Urothelium cell line (cell line): ENCODE measurements around the gene CCDC57.
"Not testable (repeated sequence)": the region's sequence is repeated elsewhere in the genome, so short reads cannot be mapped to it uniquely, and the experiment has no call there.

ENCODE experiments used
- DNase-seq: peaks from one replicate; pipeline ENCODE4 v3.0.0; 2011; ENCODE audit warnings: low spot score, mixed read lengths
- FAIRE-seq: peaks from 2 replicates; lab custom pipeline; 2011; peaks lifted over from hg19 to GRCh38; lab: Jason Lieb, UNC

CCDC57 gene

GRCh38 chr17:82180776-82181528 is 31.7 kb downstream of the CCDC57 start:
- DNase-seq = no peak
- no peak for FAIRE-seq

- no peak for FAIRE-seq
- no peak for DNase-seq
These were observed 32.6 kb downstream of the CCDC57 start for GRCh38 chr17:82179946-82180475.

GRCh38 chr17:82179412-82179811 is 33.2 kb downstream of the CCDC57 start:
- DNase-seq = no peak
- FAIRE-seq = no peak

- DNase-seq (no peak), FAIRE-seq (no peak)
These were observed 34.0 kb downstream of the CCDC57 start for GRCh38 chr17:82178499-82179261.

GRCh38 chr17:82177761-82178498 is 34.7 kb downstream of the CCDC57 start:
- DNase-seq (no peak), FAIRE-seq (no peak)

- no peak for FAIRE-seq
These were observed 35.4 kb downstream of the CCDC57 start for GRCh38 chr17:82177276-82177675.

GRCh38 chr17:82175951-82176350 is 36.7 kb downstream of the CCDC57 start:
- no peak for FAIRE-seq

More at GRCh38 chr17:82177276-82177675, 35.4 kb downstream of the CCDC57 start:
- DNase-seq = no peak

GRCh38 chr17:82175201-82175600 is 37.4 kb downstream of the CCDC57 start:
- DNase-seq = no peak
- no peak for FAIRE-seq

More at GRCh38 chr17:82175951-82176350, 36.7 kb downstream of the CCDC57 start:
- no peak for DNase-seq

- DNase-seq, FAIRE-seq: not testable (repeated sequence)
These were observed 38.4 kb downstream of the CCDC57 start for GRCh38 chr17:82174042-82174857.

- no peak for FAIRE-seq
These were observed 39.1 kb downstream of the CCDC57 start for GRCh38 chr17:82173351-82174041.

GRCh38 chr17:82172486-82173160 is 40.0 kb downstream of the CCDC57 start:
- FAIRE-seq (no peak), DNase-seq (no peak)

More at GRCh38 chr17:82173351-82174041, 39.1 kb downstream of the CCDC57 start:
- no peak for DNase-seq

GRCh38 chr17:82171750-82172375 is 40.8 kb downstream of the CCDC57 start:
- DNase-seq (no peak), FAIRE-seq (peak; percentile 71)

- FAIRE-seq (peak; percentile 74), DNase-seq (no peak)
These were observed 42.2 kb downstream of the CCDC57 start for GRCh38 chr17:82170412-82170961.

GRCh38 chr17:82168568-82168967 is 44.1 kb downstream of the CCDC57 start:
- no peak for DNase-seq
- no peak for FAIRE-seq

- no peak for DNase-seq
- FAIRE-seq = no peak
These were observed 45.6 kb downstream of the CCDC57 start for GRCh38 chr17:82167028-82167427.

- FAIRE-seq = no peak
- no peak for DNase-seq
These were observed 47.8 kb downstream of the CCDC57 start for GRCh38 chr17:82164853-82165252.

GRCh38 chr17:82161216-82161615 is 51.4 kb downstream of the CCDC57 start:
- FAIRE-seq (no peak), DNase-seq (no peak)

GRCh38 chr17:82160075-82160474 is 52.6 kb downstream of the CCDC57 start:
- FAIRE-seq = no peak

More at GRCh38 chr17:82160075-82160474, 52.6 kb downstream of the CCDC57 start:
- DNase-seq = no peak
